ENCODE data around the gene PLEKHA7. TPM values are rescaled to one million over a fixed set of nuclear protein-coding genes. Genes with fewer than 3 reads are reported as not detected.
"Not testable (repeated sequence)": the region's sequence is repeated elsewhere in the genome, so short reads cannot be mapped to it uniquely, and the experiment has no call there.

Gene PLEKHA7
- total RNA-seq, 2 experiments from 2014 or later, result 1.9 to 2.5 TPM

DNA sequence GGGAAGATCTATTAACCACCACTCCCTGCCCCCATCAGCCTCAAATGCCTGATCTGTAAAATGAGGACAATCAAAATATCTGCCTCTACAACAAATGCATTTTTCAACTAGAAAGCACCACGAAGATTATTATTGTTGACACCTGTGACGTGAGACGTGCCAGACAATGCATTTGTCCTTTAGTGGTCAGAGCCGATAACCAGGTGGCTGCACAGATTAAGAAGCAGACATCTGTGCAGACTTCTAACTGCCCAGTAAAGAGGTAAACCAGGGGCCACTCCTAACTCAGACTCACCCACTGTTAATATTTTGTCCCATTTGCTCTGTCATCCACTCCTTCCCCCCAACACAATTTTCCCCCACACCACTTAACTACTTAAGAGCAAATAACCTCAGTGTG lies 11.7 kb downstream of the PLEKHA7 start:
- Mint-ChIP-seq H3K4me3 (no peak overlapping the region), H3K9me3 (no peaks in the 10 kb centered on the region), H3K4me1 (ENCODE audit: low read depth) (no peaks in the 10 kb centered on the region), H3K27ac (no peak overlapping the region), H3K36me3 (ENCODE audit: low read depth) (no peaks in the 10 kb centered on the region), H3K27me3 (ENCODE audit: low read depth) (no peaks in the 10 kb centered on the region)
- CTCF ChIA-PET, result no interaction called here
- intact Hi-C loops (cut with micrococcal nuclease), result no loop called here
- no peak for DNase-seq

DNA sequence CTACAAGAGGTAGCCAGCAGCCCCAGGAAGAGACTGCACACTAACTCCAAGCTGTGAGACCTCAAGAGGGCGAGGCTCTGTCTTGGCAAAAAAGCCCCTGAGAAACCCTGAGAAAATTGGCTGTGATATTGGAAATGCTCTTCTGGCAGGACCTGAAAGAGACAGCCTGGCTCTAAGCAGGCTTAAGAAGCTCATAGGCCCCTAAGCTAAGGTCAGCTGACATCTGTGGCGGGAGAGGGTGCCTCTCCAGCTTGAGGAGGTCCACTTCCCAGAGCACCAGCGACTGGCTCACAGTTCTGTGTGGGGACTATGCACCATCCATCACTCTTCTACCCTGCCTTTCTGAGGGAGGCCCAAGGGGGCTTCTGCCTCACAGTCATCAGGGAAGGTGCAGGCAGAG lies 12.4 kb downstream of the PLEKHA7 start:
- Mint-ChIP-seq H3K36me3 (ENCODE audit: low read depth) (no peaks in the 10 kb centered on the region), H3K27ac (no peak overlapping the region), H3K9me3 (no peaks in the 10 kb centered on the region), H3K27me3 (ENCODE audit: low read depth) (no peaks in the 10 kb centered on the region), H3K4me1 (ENCODE audit: low read depth) (no peaks in the 10 kb centered on the region), H3K4me3 (no peak overlapping the region)
- no peak for DNase-seq
- CTCF ChIA-PET, result interaction anchor here (1.0 kb wide), 1 partner anchor 90 kb away, joined by 3 read pairs; no protein-coding TSS in a partner anchor
- intact Hi-C loops (cut with micrococcal nuclease), result no loop called here

DNA sequence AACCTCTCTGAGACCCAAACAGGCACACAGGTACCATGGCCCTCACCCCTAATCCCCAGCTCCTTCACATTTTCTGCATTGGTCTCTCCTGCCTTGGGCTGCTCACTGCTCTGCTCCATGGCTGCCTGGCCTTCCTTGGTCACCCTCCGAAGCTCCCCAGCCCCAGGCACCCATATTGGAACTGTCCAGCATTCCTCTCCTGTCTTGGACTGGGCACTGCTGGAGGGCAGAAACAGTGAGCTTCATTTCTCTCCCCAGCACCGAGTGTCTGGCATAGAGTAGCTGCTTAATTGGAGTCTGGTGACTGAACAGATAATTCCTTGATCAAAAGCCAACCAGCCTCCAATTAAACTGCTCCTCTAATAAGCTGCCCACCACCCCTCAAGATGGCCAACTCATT lies 13.2 kb downstream of the PLEKHA7 start:
- H3K27me3 Mint-ChIP-seq (ENCODE audit: low read depth), result no peaks in the 10 kb centered on the region
- DNase-seq, result no peak
- CTCF ChIA-PET, result no interaction called here
- H3K27ac Mint-ChIP-seq, result no peak overlapping the region
- no peaks in the 10 kb centered on the region for H3K36me3 Mint-ChIP-seq (ENCODE audit: low read depth)
- intact Hi-C loops (cut with micrococcal nuclease), result no loop called here
- H3K4me1 Mint-ChIP-seq (ENCODE audit: low read depth), result no peaks in the 10 kb centered on the region
- no peak overlapping the region for H3K4me3 Mint-ChIP-seq
- no peaks in the 10 kb centered on the region for H3K9me3 Mint-ChIP-seq

DNA sequence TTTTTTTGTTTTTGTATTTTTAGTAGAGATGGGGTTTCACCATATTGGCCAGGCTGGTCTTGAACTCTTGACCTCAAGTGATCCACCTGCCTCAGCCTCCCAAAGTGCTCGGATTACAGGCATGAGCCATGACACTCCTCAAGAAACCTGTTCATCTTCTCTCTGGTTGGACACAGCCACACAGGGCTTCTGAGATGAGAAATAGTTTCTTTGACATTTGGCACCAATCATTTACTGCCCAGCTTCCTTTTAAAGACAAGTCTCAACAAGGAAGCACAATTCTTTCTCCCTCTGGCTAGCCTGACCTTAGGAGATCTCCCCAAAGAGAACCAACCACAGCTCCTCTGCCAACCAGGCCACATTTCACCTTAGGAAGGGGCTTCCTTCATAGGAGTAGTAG lies 14.0 kb downstream of the PLEKHA7 start:
- CTCF ChIA-PET; intact Hi-C loops (cut with micrococcal nuclease); H3K36me3 Mint-ChIP-seq (ENCODE audit: low read depth); DNase-seq; H3K4me1 Mint-ChIP-seq (ENCODE audit: low read depth); H3K27me3 Mint-ChIP-seq (ENCODE audit: low read depth); H3K27ac Mint-ChIP-seq; H3K4me3 Mint-ChIP-seq; H3K9me3 Mint-ChIP-seq: not testable (repeated sequence)

DNA sequence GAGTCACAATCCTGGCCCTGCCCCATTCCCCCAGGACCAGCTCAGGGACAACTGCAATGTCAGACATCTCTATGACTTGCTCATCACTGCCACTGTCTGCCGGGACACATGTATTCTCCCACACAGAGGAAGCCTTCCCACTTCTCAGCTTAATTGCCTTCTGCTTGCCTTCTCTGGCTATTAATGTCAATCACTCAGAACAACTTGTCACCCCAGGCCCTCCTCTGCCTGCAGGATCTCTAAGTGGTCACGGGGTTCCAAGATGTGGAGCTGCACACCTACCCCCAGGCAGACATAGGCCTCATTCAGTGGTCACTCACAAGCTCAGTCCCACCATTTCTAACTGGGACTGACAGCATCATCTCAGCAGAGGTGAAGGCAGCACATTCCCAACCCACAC lies 15.1 kb downstream of the PLEKHA7 start:
- no peaks in the 10 kb centered on the region for H3K27me3 Mint-ChIP-seq (ENCODE audit: low read depth)
- no peaks in the 10 kb centered on the region for H3K9me3 Mint-ChIP-seq
- no peak for DNase-seq
- no peaks in the 10 kb centered on the region for H3K4me1 Mint-ChIP-seq (ENCODE audit: low read depth)
- intact Hi-C loops (cut with micrococcal nuclease), result no loop called here
- no peak overlapping the region for H3K4me3 Mint-ChIP-seq
- H3K36me3 Mint-ChIP-seq (ENCODE audit: low read depth), result no peaks in the 10 kb centered on the region
- no peak overlapping the region for H3K27ac Mint-ChIP-seq
- CTCF ChIA-PET, result interaction anchor here (0.7 to 0.9 kb wide), 2 partner anchors 30 to 212 kb away, joined by 3 to 4 read pairs; no protein-coding TSS in a partner anchor

DNA sequence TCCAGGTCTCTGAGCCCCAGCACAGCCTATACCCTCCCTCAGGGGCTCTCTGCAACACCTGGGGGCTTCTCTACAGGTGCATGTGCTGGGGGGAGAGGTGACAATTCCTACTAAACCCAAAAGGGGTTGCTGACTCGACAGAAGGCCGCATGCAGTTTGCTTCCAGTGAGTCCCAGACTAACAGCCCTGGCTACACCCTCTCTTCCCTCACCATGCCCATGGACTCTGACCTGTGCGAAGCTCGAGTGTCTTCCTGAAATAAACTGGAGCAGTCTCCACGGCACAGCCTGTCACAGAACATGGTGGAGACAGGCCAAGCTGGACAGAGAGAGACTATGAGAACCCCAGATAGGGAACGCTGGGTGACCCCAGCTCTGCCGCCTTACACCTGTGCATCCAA lies 16.6 kb downstream of the PLEKHA7 start:
- intact Hi-C loops (cut with micrococcal nuclease), result no loop called here
- Mint-ChIP-seq H3K4me3 (no peak overlapping the region), H3K27me3 (ENCODE audit: low read depth) (no peaks in the 10 kb centered on the region), H3K4me1 (ENCODE audit: low read depth) (no peaks in the 10 kb centered on the region), H3K36me3 (ENCODE audit: low read depth) (no peaks in the 10 kb centered on the region), H3K27ac (no peak overlapping the region), H3K9me3 (no peaks in the 10 kb centered on the region)
- DNase-seq, result no peak
- CTCF ChIA-PET, result interaction anchor here (0.6 to 1.1 kb wide), 2 partner anchors 18 to 26 kb away, joined by 3 to 5 read pairs; no protein-coding TSS in a partner anchor

DNA sequence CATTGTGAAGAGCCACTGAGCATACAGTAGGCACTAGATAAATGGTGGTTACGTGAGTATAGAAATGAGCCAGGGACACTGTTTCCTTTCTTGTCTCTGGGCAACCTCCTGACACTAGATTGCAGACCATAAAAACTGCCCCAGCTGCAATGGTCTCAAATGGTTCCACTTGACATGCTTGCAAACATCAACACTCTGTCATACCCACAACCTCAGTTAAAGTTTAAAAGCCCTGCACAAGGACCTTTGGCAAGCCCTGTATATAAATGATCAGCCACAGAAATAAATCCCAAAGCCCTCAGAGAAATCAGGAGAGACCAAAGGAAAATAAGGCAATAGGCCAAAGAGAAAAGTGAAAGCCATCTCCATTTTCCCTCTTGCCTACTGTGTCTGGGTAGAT lies 20.7 kb downstream of the PLEKHA7 start:
- no peaks in the 10 kb centered on the region for H3K36me3 Mint-ChIP-seq (ENCODE audit: low read depth)
- no peaks in the 10 kb centered on the region for H3K27me3 Mint-ChIP-seq (ENCODE audit: low read depth)
- H3K9me3 Mint-ChIP-seq, result no peaks in the 10 kb centered on the region
- CTCF ChIA-PET, result no interaction called here
- H3K4me3 Mint-ChIP-seq, result no peak overlapping the region
- intact Hi-C loops (cut with micrococcal nuclease), result no loop called here
- DNase-seq, result no peak
- no peak overlapping the region for H3K27ac Mint-ChIP-seq
- peaks cover 5% of the 10 kb centered on the region for H3K4me1 Mint-ChIP-seq (ENCODE audit: low read depth)

DNA sequence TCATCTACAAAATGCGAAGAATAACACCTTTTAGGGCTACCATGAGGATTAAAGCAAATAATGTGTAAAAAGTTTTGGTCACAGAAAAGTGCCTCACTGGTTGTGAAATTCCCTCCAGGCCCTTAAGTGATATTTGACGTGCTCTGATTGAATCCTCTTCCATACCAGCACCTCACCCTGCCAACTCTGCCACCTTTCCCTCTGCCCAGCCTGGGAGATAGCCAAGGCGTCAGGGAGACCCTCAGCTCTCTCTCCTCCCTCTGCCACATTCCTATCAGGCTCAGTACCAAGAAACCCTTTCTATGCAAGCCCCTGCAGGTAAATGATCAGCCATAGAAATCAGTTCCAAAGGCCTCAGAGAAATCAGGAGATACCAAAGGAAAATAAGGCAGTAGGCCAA lies 21.4 kb downstream of the PLEKHA7 start:
- CTCF ChIA-PET, result no interaction called here
- no peak for DNase-seq
- no peak overlapping the region for H3K4me3 Mint-ChIP-seq
- intact Hi-C loops (cut with micrococcal nuclease), result no loop called here
- no peaks in the 10 kb centered on the region for H3K9me3 Mint-ChIP-seq
- H3K27ac Mint-ChIP-seq, result no peak overlapping the region
- peaks cover 5% of the 10 kb centered on the region for H3K4me1 Mint-ChIP-seq (ENCODE audit: low read depth)
- no peaks in the 10 kb centered on the region for H3K27me3 Mint-ChIP-seq (ENCODE audit: low read depth)
- H3K36me3 Mint-ChIP-seq (ENCODE audit: low read depth), result no peaks in the 10 kb centered on the region

DNA sequence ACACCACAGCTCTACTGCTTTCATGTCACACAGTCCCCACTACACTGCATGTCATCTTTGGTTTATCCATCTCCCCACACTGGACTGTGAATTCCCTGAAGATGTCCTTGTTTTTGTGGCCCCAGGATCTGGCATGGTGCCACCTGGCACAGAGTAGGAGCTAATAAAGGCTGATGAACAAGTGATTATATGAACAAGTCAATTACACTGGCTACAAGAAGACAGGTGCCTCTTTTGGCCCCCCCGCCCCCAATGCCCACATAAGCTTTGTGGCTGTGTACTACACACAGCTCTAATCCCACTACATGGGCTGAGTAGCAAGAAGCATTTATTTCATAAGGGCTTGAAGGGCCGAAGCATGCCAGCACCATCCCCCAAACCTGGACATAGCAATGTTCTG lies 24.7 kb downstream of the PLEKHA7 start:
- peaks cover 26% of the 10 kb centered on the region for H3K4me1 Mint-ChIP-seq (ENCODE audit: low read depth)
- DNase-seq, result no peak
- H3K4me3 Mint-ChIP-seq, result no peak overlapping the region
- CTCF ChIA-PET, result interaction anchor here (0.7 to 3.9 kb wide), 2 partner anchors 74 to 89 kb away, joined by 3 to 11 read pairs; no protein-coding TSS in a partner anchor
- no peak overlapping the region for H3K27ac Mint-ChIP-seq
- H3K36me3 Mint-ChIP-seq (ENCODE audit: low read depth), result no peaks in the 10 kb centered on the region
- H3K9me3 Mint-ChIP-seq, result no peaks in the 10 kb centered on the region
- no peaks in the 10 kb centered on the region for H3K27me3 Mint-ChIP-seq (ENCODE audit: low read depth)
- intact Hi-C loops (cut with micrococcal nuclease), result no loop called here

DNA sequence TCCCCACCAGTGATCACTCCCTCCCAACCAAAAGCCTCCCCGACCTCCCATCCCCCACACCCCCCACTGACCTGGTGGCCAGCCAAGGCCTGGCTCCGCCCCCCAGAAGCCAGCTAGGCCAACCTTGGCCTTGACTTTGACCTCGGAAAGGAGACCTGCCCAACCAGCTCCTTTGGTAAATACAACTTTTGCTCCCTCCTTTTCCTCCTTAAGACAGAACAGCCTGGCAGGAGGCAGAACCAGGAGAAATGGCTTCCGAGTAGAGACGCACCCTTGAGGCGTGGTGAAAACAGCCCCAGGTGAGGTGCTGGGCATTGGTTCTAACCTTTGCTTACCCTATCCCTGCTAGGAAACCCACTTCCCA lies 27.0 kb downstream of the PLEKHA7 start:
- no peak overlapping the region for H3K27ac Mint-ChIP-seq

DNA sequence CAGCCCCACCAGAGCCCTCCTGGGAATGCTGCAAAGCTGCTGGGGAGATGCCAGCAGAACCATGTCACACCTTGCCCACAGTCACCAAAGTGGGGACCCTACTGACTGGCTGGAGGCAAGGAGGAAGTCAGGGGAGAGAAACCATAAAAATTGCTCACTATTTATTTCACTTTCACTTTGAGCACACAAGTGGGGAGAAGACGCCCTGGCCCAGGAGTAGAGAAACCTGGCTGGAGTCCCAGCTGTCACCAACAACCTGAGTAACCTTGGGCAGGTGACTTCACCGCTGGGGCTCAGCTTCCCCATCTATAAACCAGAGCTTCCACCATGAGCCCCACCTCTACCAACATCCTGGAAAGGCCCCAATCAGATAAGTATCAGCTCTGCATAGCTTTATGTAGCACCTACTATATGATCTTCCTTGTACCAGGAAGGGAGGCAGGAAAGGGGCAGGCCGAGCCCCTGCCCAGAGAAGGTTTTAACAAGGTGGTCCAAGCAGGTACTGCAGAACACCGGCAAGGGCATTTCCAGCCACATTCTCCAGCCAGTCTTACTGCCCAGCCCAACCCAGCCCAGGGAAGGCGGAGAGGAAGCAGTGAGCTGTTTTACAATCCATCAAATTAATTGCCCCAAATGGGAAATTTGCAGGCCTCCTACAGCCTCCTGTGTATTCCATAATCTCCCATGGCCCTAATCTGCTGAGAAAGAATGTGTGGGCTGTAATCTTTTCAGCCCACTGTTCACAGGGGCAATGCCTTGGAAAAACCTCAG lies 27.6 kb downstream of the PLEKHA7 start:
- no peaks in the 10 kb centered on the region for H3K36me3 Mint-ChIP-seq (ENCODE audit: low read depth)
- peak; percentile 82 for DNase-seq
- intact Hi-C loops (cut with micrococcal nuclease), result loop anchor here (1.0 to 2.0 kb wide), 5 partner anchors 29 to 122 kb away; partner anchors contain the start of gene RPS13
- H3K27me3 Mint-ChIP-seq (ENCODE audit: low read depth), result no peaks in the 10 kb centered on the region
- H3K9me3 Mint-ChIP-seq, result no peaks in the 10 kb centered on the region
- CTCF ChIA-PET, result interaction anchor here (0.9 to 1.2 kb wide), 2 partner anchors 28 to 77 kb away, joined by 4 read pairs; no protein-coding TSS in a partner anchor
- H3K4me1 Mint-ChIP-seq (ENCODE audit: low read depth), result peaks cover 26% of the 10 kb centered on the region
- H3K27ac Mint-ChIP-seq, result no peak overlapping the region
- no peak overlapping the region for H3K4me3 Mint-ChIP-seq

More for the DNA sequence above, 27.0 kb downstream of the PLEKHA7 start:
- no peak for DNase-seq
- Mint-ChIP-seq H3K4me3 (no peak overlapping the region), H3K9me3 (no peaks in the 10 kb centered on the region), H3K27me3 (ENCODE audit: low read depth) (no peaks in the 10 kb centered on the region), H3K4me1 (ENCODE audit: low read depth) (peaks cover 26% of the 10 kb centered on the region), H3K36me3 (ENCODE audit: low read depth) (no peaks in the 10 kb centered on the region)
- CTCF ChIA-PET, result interaction anchor here (1.2 kb wide), 1 partner anchor 28 kb away, joined by 4 read pairs; no protein-coding TSS in a partner anchor
- intact Hi-C loops (cut with micrococcal nuclease), result loop anchor here (2.0 kb wide), 1 partner anchor 40 kb away; no protein-coding TSS in a partner anchor

DNA sequence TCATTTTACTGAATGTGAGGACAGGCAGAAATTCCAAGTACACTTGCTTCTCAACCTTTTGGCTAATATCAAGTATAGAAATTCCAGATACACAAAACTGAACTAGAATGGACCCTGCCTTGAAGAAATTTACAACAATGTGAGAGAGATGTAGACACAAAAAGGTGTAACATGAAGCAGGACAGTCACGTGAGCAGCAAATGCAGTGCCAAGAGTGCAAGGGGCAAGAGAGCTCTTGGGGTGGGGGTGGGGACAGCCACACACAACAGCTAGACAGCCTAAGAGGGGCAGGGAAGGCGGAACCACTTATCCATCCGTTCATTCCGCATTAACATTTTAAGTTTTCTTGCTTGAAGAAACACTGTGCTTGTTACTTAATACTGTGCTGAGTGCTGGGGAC lies 28.9 kb downstream of the PLEKHA7 start:
- Mint-ChIP-seq H3K27ac (no peak overlapping the region), H3K36me3 (ENCODE audit: low read depth) (no peaks in the 10 kb centered on the region), H3K4me3 (no peak overlapping the region), H3K9me3 (no peaks in the 10 kb centered on the region), H3K27me3 (ENCODE audit: low read depth) (no peaks in the 10 kb centered on the region), H3K4me1 (ENCODE audit: low read depth) (peaks cover 26% of the 10 kb centered on the region)
- CTCF ChIA-PET, result no interaction called here
- intact Hi-C loops (cut with micrococcal nuclease), result no loop called here
- DNase-seq, result no peak

DNA sequence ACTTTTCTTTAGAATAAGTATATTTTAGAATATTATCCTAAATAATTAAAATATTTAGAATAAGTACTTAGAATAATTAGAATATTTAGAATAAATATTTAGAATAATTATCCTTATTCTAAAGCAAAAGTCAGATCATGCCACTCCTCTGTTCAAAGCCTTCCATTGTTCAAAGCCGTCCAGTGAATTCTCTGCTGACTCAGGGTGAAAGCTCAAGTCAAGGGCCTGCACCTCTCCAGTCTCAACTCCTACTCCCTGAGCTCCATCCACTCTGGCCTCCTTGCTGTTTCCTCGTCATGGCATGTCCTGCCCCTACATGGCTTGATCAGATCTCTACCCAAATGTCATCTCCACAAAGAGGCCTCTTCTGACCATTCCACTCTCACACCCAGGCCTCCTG lies 30.0 kb downstream of the PLEKHA7 start:
- peaks cover 23% of the 10 kb centered on the region for H3K4me1 Mint-ChIP-seq (ENCODE audit: low read depth)
- no peak for DNase-seq
- H3K4me3 Mint-ChIP-seq, result no peak overlapping the region
- CTCF ChIA-PET, result no interaction called here
- H3K36me3 Mint-ChIP-seq (ENCODE audit: low read depth), result no peaks in the 10 kb centered on the region
- no peak overlapping the region for H3K27ac Mint-ChIP-seq
- H3K27me3 Mint-ChIP-seq (ENCODE audit: low read depth), result no peaks in the 10 kb centered on the region
- intact Hi-C loops (cut with micrococcal nuclease), result no loop called here
- no peaks in the 10 kb centered on the region for H3K9me3 Mint-ChIP-seq

Measured in activated naive CD4-positive, alpha-beta T cell treated with anti-CD3 and anti-CD28 coated beads for 36 hours (primary cell).